Right kidney (tissue), 1 donor: ENCODE measurements around the gene EN2.

Experiments used
- DNase-seq: peaks from one replicate; pipeline ENCODE4 v3.0.0-alpha.2; 2016

The EN2 gene

DNA sequence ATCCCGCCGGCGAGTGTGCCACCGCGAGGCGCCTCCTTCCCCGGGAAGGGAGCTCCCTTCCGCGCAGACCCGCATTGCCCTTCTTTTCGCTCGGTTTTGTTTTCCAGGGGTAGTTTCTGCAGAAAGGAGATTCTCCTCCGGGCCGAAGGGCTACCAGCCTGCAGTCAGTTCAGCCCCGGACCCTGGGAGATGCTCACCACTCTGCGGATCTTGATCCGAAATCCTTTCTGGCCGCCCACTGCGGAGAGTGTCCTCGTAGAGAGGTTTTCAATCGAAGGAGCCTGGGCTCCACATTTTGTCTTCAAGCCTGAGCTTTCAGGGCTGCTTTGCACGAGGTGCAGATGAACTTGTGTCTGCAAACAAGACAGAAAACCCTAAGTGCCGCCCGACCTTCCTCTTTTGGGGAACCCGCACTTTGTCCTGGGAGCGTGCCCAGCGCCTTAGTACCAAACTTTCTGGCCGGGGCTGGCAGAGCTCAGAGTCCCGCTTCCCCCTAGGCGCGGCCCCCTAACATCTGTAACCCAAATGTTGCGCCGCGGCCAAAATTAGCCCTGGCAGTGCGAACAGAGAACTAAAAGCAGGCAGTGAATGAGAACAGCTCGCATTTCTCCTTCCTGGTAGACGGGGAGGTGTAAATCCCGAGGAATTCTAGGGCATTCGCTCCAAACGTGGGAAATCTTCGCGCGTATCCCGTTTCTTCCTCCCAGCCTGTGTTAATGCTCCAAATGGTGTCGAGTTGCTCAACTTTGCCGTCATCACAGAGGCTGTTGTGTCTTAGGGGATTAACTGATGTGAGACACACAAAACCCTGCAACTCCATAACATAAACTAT lies 6.7 kb upstream of the EN2 start:
- DNase-seq, result peak; percentile 41

DNA sequence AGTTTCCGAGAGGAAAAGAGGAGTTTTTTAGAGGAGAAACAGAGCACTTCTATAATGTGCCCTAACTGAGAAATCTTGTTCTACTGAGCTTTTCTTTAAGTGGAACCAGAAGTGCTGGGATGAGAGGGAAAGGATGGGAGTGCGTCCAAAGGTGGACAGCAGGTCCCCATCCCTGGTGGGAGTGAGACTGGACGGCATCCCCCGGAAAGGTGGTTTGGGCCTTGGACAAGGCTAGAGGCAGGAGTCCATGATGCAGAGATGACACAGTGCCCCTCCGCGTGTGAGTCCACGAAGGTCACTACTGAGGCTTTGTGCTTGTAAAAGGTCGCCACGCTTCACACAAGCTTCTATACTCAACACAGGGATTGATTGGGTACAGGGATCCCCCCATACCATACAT lies 6.1 kb upstream of the EN2 start:
- no peak for DNase-seq

- no peak for DNase-seq
Observed at GRCh38 chr7:155452505-155453295, 5.2 kb upstream of the EN2 start.

DNA sequence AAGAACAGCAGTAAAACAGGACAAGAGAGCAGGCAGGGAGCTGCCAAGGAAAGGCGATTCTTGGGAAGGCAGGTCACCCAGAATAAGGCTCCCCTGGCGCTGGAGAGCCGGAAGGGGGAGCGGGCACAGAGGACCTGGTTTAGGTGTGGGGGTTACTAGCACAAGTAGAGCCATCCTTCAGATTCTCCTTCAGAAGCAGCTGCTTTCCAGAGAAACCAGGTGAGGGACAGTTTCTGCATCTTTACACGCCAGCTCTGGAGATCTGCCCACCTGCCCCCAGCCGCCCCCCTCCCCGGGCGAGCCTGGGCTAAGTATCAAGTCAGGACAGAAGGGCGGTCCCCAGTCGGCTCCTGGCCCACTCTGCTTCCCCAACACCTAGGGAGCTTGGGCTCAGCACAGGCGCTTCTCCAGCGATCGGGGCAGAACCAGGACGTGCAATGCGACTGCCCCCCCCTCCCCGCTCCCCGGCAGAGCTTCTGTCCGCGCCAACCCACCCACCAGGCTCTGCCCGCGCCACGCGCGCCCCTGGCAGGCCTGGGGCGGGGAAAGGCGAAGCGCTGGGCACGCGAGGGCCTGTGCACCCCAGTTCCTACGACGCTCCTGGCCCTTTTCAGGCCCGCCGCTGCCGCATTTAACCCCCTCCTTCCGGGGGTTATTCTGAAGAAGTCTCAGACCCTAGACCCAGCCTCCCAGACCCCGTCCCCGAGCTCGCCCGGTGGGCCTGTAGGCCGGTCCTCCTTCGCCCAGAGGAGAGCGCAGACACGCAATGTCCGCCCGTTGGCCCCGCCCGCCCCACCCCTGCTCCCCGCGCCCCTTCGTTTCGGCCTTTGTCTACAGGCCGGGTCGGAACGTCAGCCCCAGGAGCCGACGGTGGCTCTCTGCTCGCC lies 4.4 kb upstream of the EN2 start:
- DNase-seq, result no peak

DNA sequence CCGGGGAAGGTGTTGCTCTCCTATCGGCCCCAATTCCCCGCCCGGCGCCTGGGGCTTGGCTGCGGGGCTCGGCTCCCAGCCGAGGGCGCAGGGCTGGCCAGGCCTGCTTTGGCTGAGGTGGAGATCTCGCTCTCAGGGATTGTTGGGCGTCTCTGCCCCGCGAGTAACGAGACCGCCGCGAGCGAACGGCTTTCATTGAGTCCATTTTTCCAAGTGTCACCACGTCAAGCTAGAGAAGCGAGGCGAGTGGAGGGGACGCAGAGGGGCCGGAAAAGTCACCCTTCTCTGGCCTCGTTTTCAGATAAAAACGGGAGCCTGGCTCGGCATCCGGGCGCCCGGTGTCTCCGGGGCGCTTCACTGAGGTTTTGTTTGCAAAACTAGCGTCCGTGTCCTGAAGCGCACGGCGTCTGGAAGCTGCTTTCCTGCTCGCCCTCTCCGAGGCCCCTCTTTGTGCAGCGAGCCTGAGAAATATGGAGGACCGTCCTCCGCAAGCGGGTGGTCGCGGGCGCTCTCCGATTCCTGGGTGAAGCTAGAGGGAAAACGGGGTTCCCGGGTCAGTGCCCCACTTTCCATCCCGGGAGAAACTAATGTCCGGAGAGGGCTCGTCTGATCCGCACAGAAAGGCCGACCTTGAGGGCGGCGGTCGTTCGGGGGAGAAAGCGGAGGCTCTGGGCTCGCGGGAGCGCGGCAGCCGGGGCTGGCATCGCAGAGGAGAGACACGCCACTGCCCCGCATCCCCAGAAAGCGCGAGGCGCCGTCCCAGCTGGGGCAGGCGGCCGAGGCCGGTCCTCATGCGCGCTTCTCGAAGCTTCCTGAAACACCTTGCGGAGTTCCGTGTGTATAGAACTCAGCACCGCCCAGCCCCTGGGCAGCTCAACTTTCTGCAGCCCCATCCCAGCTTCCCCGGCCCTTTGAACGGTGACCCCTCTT lies 3.5 kb upstream of the EN2 start:
- DNase-seq, result peak; percentile 71

- no peak for DNase-seq
Observed at GRCh38 chr7:155455132-155455693, 2.7 kb upstream of the EN2 start.

GRCh38 chr7:155455776-155456737 lies 1.9 kb upstream of the EN2 start:
- DNase-seq, result peak; percentile 40

GRCh38 chr7:155456738-155457543 lies 988 bp upstream of the EN2 start:
- peak; percentile 88 for DNase-seq

- no peak for DNase-seq
Observed at GRCh38 chr7:155457544-155458110, 302 bp upstream of the EN2 start.

DNA sequence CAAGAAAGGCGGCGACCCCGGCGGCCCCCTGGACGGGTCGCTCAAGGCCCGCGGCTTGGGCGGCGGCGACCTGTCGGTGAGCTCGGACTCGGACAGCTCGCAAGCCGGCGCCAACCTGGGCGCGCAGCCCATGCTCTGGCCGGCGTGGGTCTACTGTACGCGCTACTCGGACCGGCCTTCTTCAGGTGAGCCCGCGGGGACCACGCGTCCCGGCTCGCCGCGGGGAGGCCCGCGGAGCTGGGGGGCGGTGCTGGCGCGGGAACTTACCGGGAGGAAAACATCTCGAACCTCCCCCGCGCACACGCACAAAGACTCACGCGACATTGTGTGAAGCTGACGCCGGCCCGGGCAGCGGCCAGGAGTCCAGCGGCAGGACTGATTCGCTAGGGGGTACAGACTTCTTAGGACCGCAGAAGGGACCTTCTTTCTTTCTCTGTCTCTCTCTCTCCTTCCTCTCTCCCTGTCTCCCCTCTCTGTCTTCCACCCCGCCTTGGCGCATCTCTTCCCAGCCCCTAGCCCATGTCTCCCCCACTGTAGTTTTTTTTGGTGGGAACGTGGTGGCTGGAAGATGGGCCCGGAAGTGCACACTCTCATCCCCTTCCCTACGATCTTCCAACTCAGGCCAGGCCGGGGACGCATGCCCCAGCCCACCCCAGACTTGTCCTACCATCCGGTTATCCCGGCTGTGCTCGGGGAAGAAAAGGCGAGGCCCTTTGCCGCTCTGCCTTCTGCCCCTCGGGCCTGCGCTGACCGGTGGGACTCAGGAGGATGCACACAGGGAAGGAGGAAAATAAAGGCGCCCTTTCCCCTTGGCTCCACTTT lies 1.2 kb downstream of the EN2 start:
- DNase-seq, result no peak

DNA sequence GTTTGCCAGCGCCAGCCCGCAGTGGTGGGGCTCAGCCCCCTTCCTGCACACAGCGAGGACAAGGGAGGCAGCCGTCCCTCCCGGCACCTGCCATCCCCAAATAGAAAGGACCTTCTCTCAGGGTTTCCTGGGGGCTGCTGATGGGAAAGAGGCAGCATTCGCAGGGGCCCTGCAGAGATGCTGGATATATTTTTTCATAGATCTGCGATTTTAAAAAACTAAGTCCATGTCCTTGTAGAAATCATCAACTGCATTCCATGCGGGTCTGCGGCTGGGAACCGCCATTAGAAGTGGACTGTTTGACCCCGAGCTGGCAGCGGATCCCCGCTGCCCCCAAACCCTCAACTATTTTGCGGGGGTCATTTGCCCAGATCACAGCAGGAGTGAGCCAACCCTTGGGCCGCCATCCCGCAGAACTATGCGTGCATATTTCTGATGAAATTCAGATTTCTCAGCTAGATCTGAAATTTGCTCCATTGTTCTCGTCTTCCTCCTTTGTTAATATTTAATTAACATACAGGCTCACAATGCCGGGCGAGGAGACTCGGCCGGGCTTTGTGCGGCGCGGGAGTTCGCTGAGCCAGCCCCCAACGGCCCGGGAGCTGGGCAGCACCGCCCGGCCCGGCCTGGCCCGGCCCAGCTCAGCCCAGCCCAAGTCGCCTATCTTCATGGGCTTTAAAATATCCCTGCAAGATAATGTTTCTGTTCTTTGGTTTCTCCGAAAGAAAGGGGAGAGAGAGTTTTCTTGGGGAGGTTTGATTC lies 2.0 kb downstream of the EN2 start:
- DNase-seq, result peak; percentile 44

GRCh38 chr7:155460926-155461613 lies 3.1 kb downstream of the EN2 start:
- DNase-seq, result no peak

GRCh38 chr7:155461631-155462030 lies 3.7 kb downstream of the EN2 start:
- DNase-seq, result no peak

DNA sequence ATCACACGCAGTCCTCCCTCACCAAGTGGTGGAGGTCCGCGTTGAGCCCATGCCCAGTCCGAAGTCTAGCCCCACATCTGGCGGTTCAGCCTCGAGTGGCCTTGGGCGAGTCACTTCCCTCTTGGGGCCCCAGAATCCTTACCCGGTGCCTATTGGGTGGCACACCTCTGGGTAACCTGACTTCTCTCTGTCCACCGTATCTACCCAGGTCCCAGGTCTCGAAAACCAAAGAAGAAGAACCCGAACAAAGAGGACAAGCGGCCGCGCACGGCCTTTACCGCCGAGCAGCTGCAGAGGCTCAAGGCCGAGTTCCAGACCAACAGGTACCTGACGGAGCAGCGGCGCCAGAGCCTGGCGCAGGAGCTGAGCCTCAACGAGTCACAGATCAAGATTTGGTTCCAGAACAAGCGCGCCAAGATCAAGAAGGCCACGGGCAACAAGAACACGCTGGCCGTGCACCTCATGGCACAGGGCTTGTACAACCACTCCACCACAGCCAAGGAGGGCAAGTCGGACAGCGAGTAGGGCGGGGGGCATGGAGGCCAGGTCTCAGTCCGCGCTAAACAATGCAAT lies 4.3 kb downstream of the EN2 start:
- DNase-seq, result peak; percentile 35

DNA sequence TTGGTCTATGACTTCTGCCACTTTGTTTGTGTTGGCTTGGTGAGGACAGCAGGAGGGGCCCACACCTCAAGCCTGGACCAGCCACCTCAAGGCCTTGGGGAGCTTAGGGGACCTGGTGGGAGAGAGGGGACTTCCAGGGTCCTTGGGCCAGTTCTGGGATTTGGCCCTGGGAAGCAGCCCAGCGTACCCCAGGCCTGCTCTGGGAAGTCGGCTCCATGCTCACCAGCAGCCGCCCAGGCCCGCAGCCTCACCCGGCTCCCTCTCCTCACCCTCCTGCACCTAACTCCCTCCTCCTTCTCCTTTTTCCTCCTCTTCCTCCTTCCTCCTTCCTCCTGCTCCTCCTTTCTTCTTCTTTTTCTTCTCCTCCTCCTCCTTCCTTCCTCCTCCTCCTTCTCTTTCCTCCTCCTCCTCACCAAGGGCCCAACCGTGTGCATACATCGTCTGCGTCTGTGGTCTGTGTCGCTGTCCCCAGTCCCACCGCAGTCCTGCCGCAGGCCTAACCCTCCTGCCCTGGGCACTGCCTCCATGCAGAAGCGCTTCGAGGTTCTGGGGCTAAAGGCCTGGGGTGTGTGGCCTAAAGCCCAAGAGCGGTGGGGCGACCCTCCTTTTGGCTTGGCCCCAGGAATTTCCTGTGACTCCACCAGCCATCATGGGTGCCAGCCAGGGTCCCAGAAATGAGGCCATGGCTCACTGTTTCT lies 5.3 kb downstream of the EN2 start:
- peak; percentile 44 for DNase-seq
